ENCODE results near the gene NHLRC4. TPM values are rescaled to one million over a fixed set of nuclear protein-coding genes. Genes with fewer than 3 reads are reported as not detected.

NHLRC4 gene
- total and polyA plus RNA-seq, 9 of the 15 experiments (the other 6 are each of a cell fraction or from before 2014, with no cell fraction given): 0.24 to 3.7 (median 1.3) TPM; not detected in 2

GRCh38 chr16:578870-579405 lies 12.1 kb downstream of the NHLRC4 start (continued):
- peak; percentile 33 to 52; a peak in 3 of 4 replicates for TF ChIP-seq NRF1 (conservative IDR thresholded peaks at IDR 0.05 in 1 of 2, IDR thresholded peaks at IDR 0.05 in 1 of 2)
- 0 out of 2 replicates have a peak, but pooled peaks have one; percentile 46 for TF ChIP-seq ETV5 (CRISPR knock-in tag; IDR thresholded peaks at IDR 0.05; ENCODE audit: low read depth)
- no peak for TF ChIP-seq POLR2AphosphoS2 (IDR thresholded peaks at IDR 0.05; ENCODE audit: low read length)
- peak in 1 of 3 experiments; percentile 65 for TF ChIP-seq YY1 (IDR thresholded peaks at IDR 0.05; ENCODE audit: borderline replicate concordance in 1 of 3, control insufficient read depth in 1 of 3, extremely low read depth in 1 of 3, insufficient read depth in 3 of 3, insufficient read length in 1 of 3, insufficient replicate concordance in 2 of 3, low read depth in 1 of 3, low read length in 2 of 3)
- TF ChIP-seq TOE1 (IDR thresholded peaks at IDR 0.05; ENCODE audit: borderline replicate concordance): 0 out of 2 replicates have a peak, but pooled peaks have one; percentile 40
- TF ChIP-seq TOE1 (CRISPR knock-in tag; IDR thresholded peaks at IDR 0.05; ENCODE audit: borderline replicate concordance, low read depth): 0 out of 2 replicates have a peak, but pooled peaks have one; percentile 47
- 0 out of 4 replicates have a peak, but pooled peaks of 1 of the 2 experiments have one; percentile 55 for TF ChIP-seq KDM4B (IDR thresholded peaks at IDR 0.05; ENCODE audit: borderline replicate concordance in 2 of 2, low read depth in 1 of 2)
- TF ChIP-seq, protein P1, sequence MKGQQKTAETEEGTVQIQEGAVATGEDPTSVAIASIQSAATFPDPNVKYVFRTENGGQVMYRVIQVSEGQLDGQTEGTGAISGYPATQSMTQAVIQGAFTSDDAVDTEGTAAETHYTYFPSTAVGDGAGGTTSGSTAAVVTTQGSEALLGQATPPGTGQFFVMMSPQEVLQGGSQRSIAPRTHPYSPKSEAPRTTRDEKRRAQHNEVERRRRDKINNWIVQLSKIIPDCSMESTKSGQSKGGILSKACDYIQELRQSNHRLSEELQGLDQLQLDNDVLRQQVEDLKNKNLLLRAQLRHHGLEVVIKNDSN (CRISPR knock-in tag; IDR thresholded peaks at IDR 0.05): peak; percentile 92
- no peak for TF ChIP-seq PHB (CRISPR knock-in tag; IDR thresholded peaks at IDR 0.05)
- no peak for TF ChIP-seq CSDE1 (IDR thresholded peaks at IDR 0.05)
- TF ChIP-seq NR2F6 (CRISPR knock-in tag; IDR thresholded peaks at IDR 0.05): no peak
- no peak for TF ChIP-seq ZNF695 (CRISPR knock-in tag; IDR thresholded peaks at IDR 0.05)
- TF ChIP-seq CCAR2 (IDR thresholded peaks at IDR 0.05; ENCODE audit: low read depth, low read length): no peak
- TF ChIP-seq, protein P2, sequence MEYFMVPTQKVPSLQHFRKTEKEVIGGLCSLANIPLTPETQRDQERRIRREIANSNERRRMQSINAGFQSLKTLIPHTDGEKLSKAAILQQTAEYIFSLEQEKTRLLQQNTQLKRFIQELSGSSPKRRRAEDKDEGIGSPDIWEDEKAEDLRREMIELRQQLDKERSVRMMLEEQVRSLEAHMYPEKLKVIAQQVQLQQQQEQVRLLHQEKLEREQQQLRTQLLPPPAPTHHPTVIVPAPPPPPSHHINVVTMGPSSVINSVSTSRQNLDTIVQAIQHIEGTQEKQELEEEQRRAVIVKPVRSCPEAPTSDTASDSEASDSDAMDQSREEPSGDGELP (CRISPR knock-in tag; IDR thresholded peaks at IDR 0.05; ENCODE audit: borderline replicate concordance): peak; percentile 98
- 0 out of 2 replicates have a peak, but pooled peaks have one; percentile 28 for TF ChIP-seq LARP7 (IDR thresholded peaks at IDR 0.05)
- TF ChIP-seq MAFG (tag; conservative IDR thresholded peaks at IDR 0.05): no peak
- TF ChIP-seq ARID1B (IDR thresholded peaks at IDR 0.05): peak; percentile 63
- TF ChIP-seq MTA2 (IDR thresholded peaks at IDR 0.05; ENCODE audit: low read depth): 0 out of 2 replicates have a peak, but pooled peaks have one; percentile 22
- peak; percentile 81 for TF ChIP-seq TCF3 (CRISPR knock-in tag; IDR thresholded peaks at IDR 0.05)
- TF ChIP-seq CBFB (CRISPR knock-in tag; IDR thresholded peaks at IDR 0.05): peak; percentile 99
- TF ChIP-seq ZNF143 (CRISPR knock-in tag; IDR thresholded peaks at IDR 0.05): peak; percentile 51; the same call in 1 of the 2 replicates
- TF ChIP-seq, protein P3, sequence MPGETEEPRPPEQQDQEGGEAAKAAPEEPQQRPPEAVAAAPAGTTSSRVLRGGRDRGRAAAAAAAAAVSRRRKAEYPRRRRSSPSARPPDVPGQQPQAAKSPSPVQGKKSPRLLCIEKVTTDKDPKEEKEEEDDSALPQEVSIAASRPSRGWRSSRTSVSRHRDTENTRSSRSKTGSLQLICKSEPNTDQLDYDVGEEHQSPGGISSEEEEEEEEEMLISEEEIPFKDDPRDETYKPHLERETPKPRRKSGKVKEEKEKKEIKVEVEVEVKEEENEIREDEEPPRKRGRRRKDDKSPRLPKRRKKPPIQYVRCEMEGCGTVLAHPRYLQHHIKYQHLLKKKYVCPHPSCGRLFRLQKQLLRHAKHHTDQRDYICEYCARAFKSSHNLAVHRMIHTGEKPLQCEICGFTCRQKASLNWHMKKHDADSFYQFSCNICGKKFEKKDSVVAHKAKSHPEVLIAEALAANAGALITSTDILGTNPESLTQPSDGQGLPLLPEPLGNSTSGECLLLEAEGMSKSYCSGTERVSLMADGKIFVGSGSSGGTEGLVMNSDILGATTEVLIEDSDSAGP (CRISPR knock-in tag; IDR thresholded peaks at IDR 0.05): 0 out of 2 replicates have a peak, but pooled peaks have one; percentile 43
- TF ChIP-seq MYNN (IDR thresholded peaks at IDR 0.05): peak; percentile 92
- TF ChIP-seq MYNN (CRISPR knock-in tag; IDR thresholded peaks at IDR 0.05): no peak
- no peak for TF ChIP-seq CC2D1A (IDR thresholded peaks at IDR 0.05)
- TF ChIP-seq CTBP1 (IDR thresholded peaks at IDR 0.05; ENCODE audit: borderline replicate concordance): peak; percentile 91
